HG03175 (cell line): ENCODE data around the gene HOXC12.

Experiments
- ATAC-seq: cut with Tn5 transposase; IDR thresholded peaks from one replicate; pipeline ENCODE4 v1.9.1; 2021; ENCODE audit warnings: mild to moderate bottlenecking, moderate library complexity; ENCODE audit not compliant: unreplicated experiment

The HOXC12 gene

DNA sequence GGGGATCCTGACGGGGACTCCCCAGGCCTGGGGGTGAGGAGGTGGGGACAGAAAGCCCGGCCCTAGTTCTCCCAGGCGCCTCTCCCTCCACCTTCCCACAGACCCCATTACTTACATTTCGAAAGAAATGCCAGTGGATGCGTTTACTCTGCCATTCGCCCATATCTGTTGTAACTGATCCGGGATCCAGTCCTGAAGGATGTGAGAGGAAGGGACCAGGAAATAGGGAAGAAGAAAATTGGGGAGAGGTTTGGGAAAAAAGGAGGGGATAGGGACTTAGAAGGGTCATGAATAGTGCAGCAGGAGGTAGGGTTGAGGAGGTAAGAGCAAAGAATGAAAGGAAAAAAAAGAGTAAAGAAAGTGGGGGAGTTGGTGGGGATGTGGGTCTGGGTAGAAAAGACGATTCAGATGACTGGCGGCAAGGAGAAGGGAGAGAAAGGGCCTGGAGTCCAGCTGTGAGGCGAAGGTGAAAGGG, 1.1 kb downstream of the HOXC12 start:
- ATAC-seq, result no peak

DNA sequence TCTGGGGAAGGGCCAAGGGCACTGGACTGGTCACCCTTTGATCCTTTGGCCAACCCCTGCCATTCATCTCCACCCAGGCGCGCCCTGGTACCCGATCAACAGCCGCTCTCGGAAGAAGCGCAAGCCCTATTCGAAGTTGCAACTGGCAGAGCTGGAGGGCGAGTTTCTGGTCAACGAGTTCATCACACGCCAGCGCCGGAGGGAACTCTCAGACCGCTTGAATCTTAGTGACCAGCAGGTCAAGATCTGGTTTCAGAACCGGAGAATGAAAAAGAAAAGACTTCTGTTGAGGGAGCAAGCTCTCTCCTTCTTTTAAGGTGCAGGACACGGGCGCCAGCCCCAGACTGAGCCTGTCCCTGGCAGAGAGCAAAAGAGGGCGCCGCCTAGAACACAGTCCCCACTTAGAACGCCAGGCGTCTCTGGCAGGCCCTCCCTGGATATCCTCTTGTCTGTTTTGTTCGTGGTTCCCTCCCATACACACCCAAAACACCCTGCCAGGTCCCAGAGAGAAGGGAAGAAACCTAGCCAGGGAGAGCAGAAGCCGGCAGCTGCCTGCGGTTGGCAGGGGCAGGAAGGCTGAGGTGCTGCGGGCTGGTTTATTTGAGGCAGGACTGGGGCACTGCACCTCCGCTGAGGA, 1.7 kb downstream of the HOXC12 start:
- ATAC-seq, result no peak

DNA sequence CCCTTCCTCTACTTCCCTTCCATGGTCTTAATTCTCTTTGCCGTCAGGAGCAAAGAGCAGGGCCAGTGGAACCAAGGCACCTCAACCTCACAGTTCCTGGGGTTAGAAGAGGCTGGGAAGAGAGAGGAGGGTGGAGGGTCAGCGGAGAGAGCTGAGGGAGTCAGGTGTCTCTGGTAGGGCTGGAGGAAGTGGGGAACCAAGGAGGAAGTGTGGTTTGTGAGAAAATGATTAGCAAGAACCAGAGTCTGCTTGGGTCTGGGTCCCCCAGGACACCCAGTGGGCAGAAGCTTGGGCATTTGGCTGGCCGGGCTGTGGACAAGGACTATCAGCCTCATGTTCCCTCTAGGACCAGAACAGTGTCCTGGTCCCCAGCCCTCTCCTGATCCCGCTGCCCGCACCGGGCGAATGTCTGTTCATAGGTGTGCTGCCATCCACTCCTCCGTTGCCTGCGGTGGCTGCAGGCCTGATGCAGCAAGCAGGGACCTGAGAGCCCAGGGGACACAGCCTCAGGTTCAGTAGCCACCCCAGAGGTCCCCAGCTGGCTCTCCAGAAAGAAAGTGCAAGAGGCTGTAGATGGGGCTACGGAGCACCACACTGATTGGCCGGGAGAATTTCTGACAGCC, 2.3 kb downstream of the HOXC12 start:
- ATAC-seq, result no peak

DNA sequence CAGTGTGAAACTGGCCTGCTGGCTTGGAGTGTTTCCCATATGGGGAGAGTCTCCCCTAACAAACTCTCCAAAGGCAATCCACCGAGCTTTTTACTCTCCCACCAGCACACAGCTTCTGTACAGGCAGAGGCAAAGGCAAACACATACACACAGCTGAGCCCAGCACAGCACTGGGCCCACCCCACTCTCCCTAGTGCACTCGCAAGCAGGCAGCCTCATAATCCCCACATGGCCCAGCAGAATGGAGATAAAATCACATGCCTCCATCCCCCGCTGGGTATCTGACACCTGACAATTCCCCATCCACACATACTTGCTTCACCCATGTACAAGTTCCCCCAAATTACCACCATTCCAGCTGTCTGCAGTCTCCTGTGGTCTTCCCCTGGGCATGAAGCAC, 3.4 kb downstream of the HOXC12 start:
- no peak for ATAC-seq

DNA sequence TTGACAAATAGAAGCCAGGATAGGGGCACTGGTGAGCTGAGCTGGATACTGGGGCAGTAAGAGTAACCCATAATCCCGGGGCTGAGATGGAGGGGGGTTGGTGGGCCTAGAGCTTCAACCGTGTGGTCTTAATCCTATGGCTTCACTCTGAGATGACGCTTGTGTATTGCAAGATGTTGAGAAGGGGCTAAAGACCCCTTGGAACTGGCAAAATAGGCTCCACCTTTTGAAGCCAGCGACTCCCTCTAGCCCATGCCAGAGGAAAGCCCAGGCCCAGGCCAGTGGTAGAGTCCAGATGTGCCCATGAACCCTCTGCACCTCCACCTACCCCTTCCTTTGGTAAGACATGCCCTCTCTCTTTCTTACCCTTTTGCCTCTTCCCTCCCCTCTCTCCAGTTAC, 4.6 kb downstream of the HOXC12 start:
- no peak for ATAC-seq

DNA sequence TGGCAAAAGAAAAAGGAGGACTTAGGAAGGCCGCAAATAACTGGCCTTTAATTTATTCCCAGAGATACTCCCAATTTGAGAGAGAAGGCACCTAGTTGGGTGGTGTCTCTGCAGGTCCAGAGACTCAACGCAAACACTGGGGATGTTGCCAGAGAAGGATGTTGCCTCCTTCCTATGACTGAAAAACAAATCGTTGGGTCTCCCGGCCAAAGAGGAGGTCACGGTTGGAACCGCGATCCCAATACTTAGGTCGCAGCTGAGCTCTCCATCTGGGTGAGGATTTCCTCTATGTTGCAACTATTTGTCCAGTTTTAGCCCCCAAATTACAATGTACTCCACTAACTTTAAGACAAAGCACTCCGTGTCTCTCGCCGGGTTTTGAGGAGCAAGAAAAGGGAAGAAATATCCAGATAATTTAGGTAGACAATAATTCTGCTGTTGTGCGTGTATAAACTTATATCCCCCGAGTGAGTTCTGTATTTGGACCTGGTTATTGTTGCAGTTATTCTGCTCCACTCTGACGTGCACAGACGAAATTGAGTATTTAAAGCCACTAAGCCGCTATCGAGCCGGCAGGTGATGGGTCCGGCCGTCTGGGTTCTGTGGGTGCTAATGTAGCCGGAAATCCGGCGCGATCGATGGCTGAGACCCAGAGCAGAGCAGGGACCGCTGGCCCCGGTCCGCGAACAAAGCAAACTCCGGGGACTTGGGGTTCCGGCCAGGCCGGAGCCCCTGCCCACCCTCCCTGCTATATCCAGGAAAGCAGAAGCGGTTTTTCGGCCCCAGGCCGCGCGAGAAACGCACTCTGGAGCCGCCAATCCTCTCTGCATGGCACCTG, 5.7 kb downstream of the HOXC12 start:
- ATAC-seq, result no peak

DNA sequence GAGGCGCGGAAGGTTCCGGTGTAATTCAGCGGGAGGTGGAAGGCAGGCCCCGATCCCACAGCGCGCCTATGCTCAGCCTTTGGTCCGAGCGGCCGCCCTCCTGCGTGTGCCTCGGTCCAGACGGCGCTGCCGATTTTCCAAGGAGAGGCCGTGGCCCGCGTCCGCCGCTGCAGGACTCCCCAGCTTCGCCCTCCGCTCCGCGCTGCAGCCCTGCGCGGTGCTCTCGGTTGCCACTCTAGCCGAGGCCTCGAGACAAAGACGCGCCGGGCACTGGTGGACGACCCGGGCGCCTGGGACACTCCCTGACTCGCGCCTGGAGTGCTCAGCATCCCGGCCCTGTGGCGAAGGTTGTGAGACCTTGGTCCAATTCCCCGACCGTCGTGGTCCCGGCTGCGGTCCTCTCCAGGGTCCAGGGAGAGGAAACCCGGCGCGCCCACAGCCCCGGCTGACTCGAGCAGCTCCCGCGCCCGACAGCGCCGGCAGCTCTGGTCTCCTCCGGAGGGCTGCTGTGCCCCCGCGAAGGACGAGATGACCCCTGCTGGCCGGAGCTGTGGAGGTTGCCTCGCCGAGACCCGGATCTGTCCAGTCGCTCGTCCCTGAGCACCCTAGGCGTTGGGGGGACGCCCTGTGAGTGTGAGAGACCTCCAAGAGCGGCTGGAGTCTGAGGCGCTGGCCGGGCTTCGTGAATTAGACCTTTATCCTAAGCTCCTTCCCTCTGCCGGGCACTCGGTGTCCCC, 6.5 kb downstream of the HOXC12 start:
- ATAC-seq, result no peak

DNA sequence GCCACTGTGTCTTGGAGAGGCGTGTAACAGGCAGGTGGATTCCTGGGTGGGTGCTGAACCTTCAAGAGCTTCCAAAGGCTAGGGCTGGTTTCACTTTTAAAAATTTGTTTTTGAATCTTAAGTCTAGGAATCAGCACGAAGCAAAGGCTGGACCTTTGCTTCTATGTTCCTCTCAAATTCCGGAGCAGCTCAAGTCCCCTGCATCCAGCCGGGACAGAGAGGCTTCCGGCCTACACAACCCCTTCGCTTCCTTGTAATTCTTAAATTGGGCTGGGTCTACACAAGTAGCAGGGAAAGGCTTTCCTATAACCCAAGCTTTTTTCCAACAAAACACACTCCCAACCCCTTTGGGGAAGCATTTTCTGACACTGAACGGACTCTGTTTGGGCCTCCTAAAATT, 8.3 kb downstream of the HOXC12 start:
- ATAC-seq, result no peak

DNA sequence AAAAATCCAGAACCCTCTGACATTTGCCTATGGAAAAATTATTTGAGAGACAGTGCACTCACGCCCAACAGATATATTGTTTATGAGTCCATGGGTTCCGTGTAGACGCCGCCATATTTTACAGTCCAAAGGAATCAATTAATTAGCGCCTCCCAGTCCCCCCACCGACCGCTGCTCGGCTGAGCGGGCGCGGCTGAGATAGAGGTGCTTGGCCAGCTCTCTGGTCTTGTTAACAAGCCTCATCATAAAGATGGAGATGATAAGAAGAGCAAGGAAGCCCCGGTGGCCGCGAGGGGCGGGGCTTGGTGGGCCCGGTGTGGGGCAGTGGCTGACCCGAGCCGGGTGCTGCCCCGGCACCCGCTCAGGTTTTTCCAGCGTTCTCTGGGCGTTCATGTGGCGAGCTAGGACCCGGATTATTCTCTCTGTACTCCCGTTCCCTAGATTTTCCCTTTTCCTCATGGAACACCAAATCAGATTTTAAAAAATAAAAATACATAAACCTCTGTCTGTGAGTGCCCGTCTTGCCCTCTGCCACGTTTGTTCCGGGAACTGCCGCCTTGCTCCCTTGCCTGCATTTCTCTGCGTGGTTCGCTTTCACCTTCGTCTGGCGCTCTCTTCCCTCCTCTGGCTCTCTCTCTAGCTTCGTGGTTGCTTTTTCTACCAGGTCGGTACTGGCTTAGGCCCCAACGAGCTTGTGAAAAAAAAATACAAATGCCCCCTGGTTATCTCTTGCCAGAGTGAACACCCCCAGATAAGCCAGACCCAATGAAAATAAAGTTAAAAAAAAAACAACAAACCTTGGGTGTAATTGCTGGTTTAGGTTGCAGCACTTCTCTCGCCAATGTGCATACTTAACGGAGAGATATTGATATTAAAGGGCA, 9.0 kb downstream of the HOXC12 start:
- no peak for ATAC-seq

DNA sequence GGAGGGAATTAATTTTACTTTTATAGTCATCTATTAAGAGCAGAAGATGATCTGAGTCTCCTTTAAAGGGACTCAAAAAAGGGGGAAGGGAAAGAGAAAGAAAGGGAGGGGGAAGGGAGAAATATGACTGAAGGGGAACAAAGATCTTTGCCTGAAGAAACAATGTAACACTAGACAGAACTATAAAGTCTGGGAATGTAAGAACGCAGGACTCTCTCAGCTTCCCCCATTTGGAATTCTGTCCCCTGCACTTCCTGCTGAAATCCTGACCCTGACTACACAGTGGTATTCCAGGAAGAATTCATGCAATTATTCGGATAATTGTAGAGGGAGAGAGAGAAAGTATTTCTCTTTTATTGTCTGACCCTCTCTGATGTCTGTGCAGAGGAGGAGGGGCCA, 9.6 kb downstream of the HOXC12 start:
- ATAC-seq, result no peak

DNA sequence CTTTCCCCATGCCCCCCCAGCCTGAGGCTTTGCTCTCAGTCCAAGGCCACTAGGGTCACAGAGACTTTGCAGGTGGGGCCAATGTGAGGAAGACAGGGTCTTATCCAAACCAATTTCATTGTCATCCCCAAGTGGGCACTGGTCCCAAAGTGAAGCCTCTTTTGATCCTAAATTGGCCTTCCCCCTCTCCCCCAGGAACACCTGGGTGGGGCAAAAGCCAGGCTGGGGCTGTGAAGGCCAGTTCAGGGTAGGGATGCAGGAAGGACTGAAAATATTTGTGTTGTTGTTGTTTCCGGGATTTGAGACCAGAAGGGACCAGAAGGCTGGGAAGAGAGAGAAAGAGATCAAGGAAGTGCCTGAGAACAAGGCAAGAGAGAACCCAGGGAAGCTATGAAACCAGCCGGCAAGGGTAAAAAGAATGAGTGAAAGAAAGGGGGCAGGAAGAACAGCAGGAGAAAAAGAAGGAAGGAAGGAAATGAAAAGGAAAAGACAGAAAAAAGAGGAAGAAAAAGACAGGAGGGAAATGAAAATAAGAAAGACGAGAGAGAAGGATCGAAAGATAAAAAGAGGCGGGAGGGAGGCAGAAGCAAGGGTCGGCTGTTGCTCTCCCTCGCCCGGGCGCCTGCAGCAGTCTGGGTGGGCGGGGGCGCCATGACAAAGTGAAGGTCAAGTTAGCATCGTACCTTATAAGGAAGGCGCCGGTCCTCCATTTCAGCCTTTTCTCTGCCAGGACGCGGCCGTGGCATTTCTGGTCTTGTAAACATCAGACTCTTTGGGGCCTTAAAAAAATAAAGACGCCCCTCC, 10.8 kb downstream of the HOXC12 start:
- ATAC-seq, result no peak

DNA sequence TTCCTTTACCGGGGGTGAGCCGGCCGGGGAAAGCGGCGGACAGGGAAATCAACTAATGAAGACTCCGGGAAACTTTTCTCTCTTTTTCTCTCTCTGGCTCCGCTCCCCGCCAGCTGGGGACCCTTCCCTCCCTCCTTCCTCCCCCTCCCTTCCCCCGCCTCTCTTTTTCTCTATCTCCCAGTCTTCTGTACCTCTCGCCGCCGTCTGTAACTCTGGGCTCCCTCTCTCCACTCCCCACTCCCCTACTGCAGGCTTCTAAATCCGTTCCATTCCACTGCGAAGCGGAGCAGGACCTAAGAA, 11.3 kb downstream of the HOXC12 start:
- no peak for ATAC-seq

DNA sequence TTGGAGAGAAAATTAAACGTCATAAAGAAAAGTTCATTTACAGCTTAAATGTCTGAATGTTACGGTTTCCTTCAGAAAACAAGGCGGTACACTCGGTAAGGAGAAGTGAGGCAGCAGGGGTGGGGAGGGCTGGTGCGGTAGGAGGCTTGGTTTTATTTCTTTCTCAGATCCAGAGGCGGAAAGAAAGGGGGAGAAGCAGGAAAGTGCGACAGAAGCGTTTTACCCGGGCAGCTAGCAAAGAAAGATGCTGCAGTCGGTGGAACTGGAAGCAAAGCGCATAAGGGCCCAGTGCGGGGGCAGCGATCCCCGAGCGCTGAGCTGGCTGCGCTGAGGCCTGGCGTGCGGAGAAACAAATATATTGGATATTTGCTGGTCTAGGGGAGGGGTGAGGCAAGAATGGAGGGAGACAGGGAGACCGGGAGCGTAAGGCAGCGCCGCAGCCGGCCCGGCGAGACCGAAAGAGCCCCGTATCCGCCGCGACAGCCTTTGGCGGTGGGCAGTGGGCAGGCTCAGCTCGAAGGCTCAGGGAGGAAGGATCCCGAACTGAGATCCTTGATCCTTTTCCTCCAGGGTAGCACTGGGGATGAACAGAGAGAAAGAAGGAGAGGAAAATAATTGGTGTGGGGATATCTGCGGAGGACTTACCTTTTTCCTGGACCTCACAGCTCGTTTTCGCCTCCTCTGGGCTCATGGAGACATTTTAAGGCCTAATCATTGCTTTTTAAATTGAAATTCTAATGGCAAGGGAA, 11.9 kb downstream of the HOXC12 start:
- no peak for ATAC-seq

DNA sequence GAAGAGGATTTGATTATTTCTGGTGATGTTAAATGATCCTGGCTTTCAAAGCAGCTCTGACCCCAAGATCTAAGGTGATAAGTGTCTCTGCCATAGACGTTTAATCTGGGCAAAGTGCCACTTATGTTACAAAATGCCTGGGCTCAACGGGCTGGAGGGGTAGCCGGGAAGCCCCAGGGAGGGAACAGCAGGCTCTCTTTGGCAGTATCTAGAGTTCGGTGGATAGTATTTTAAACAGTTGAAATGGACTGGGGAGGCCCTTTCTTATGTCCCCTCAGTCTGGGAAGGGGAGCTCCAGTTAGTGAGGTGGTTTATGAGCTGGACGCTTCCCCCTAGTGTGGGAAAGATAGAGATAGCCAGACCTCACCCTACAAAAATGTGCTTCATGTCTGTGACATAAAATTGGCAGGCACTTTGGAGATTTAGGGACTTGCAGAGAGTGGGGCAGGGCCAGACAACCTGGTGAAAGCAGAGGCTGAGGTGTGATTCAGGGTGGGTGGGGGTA, 12.8 kb downstream of the HOXC12 start:
- no peak for ATAC-seq

DNA sequence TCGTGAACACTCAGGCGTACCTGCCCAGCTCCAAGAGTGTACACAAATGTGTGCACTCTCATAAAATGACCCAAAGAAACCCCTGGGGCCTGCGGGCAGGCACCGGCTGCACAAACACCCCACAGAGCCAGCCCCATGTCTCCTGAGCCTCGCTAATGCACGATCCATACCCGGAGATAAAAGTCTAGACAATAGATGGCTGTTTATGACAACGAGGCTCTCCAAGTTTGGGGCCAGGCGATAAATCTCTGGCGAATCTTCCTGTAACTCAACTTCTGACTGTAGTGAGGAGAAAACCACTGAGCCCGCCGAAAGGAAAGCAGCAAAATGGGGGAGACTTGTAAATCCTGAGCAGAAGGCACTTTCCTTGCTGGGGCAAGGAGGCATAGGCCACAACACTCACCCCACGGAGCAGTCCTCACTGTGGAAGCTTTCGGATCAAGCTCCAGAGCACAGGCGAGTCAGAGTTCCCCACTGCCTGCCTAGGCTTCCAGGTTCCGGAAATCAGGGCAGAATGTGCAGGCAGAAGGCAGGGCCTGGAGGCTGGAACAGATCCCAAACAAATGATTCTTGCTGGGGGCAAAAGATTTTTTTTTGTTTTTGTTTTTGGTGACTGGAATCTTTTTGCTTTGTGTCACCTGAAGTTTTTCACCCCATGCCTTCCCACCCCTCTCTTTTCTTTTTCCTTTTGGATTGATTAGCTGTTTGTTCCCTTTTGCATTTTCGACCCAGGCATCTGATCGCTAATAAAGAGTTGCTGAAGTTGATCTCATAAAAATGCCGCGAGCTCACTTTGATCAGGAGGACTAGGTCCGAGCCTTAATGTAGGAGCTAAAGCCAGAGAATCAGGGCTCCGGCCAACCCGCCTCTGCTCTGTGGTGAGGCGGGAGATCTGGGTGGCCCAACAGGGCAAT, 13.8 kb downstream of the HOXC12 start:
- ATAC-seq, result no peak

DNA sequence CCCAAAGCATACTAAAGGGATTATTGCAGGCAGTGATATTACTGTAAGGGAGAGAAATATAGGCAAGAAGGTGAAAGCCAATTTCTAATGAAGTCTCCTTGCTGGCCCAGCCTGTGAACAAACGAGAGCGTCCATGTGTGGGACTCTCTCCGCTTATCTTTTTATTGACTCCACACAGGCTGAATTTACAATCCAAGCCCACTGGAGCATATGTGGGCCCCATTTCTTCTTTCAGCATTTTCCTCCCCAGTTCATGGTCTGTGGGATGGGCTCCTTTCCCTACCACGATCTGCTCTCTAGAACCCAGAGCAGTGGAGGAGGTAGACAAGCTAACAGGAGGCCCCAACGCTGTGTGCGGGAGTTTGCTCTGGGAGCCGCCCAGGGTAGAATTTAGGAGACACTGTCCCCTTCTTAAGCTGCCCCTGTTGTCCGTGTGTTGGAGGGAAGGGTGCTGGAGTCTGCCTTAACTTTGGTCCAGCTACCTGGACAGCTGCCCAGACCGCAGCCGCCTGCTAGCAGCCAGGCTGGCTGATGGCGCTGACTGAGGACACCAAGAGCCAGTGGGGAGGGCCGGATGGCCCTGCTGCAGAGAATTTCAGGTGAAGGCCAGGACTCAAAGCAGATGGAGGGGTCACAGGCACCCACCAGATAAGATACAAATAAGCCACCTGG, 15.0 kb downstream of the HOXC12 start:
- ATAC-seq, result no peak

DNA sequence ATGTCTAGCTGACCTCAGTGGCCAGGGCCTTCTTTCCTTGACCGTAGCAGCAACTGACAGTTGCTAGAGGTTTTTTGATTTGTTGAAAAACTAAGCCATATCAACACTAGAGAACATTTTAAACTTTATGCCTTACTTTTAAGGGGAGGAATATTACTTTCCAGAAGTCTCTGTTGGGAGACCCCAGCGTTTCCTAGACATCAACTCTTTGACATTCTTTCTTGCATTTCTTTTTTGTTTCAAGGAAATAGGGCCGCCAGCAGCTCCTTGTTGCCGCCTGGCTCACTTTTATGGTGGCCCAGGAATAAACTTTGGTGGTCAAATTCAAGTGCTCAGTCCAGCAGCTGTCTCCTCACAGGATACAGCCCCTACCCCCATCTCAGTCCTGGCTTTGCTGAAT, 15.7 kb downstream of the HOXC12 start:
- no peak for ATAC-seq
